ENCODE results near the gene HELB. TPM values are rescaled to one million over a fixed set of nuclear protein-coding genes. Genes with fewer than 3 reads are reported as not detected.

HELB gene
- total and polyA plus RNA-seq, 8 donors: 3.8 to 7.7 (median 6.2) TPM

DNA sequence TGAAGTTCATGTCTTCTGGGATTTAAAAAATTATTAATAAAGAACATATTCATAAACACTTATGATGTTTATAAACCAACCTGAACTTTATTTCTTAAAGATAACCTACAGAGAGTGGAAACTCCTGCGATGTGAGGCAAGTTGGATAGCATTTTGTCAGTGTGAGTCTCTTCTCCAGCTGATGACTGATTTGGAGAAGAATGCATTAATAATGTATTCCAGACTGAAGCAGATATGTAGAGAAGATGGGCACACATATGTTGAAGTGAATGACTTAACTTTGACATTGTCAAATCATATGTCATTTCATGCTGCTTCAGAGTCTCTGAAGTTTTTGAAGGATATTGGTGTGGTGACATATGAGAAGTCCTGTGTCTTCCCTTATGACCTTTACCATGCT lies 7.3 kb downstream of the HELB start:
- TF ChIP-seq, protein P1, sequence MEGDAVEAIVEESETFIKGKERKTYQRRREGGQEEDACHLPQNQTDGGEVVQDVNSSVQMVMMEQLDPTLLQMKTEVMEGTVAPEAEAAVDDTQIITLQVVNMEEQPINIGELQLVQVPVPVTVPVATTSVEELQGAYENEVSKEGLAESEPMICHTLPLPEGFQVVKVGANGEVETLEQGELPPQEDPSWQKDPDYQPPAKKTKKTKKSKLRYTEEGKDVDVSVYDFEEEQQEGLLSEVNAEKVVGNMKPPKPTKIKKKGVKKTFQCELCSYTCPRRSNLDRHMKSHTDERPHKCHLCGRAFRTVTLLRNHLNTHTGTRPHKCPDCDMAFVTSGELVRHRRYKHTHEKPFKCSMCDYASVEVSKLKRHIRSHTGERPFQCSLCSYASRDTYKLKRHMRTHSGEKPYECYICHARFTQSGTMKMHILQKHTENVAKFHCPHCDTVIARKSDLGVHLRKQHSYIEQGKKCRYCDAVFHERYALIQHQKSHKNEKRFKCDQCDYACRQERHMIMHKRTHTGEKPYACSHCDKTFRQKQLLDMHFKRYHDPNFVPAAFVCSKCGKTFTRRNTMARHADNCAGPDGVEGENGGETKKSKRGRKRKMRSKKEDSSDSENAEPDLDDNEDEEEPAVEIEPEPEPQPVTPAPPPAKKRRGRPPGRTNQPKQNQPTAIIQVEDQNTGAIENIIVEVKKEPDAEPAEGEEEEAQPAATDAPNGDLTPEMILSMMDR (IDR thresholded peaks at IDR 0.05): no peak
- H3K9me3 ChIP-seq: no peaks in the 10 kb centered on the region
- peaks cover 0 to 27% of the 10 kb centered on the region in 2 donors for H3K36me3 ChIP-seq
- intact Hi-C loops (cut with DNase I): no loop called here
- DNase-seq (no peak), ATAC-seq (no peak)
- no peaks in the 10 kb centered on the region for H3K27me3 ChIP-seq
- no peak overlapping the region for H3K4me3 ChIP-seq
- H3K4me1 ChIP-seq: peaks cover 0 to under 1% of the 10 kb centered on the region in 2 donors
- no peak overlapping the region for H3K27ac ChIP-seq

DNA sequence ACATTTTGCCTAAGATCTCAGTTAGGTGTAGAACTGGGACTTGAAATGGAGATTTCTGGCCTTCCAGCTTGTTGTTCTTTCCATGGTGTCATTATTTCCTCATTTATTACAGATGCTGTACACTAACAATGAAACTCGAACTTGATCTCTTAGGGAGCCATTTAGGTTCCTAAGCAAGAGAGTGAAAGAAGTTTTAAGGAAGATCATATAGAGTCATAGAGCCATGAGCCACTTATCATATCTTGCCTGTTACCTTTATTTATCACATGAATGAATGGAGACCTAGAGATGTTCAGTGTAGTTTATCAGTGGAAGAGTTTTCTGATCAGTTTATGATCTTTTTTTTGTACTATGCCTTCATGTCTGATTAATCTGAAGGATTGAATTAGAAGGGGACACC lies 9.9 kb downstream of the HELB start:
- no peaks in the 10 kb centered on the region for H3K27me3 ChIP-seq
- H3K9me3 ChIP-seq: no peaks in the 10 kb centered on the region
- TF ChIP-seq, protein P1 (IDR thresholded peaks at IDR 0.05): no peak
- intact Hi-C loops (cut with DNase I): no loop called here
- no peak overlapping the region for H3K27ac ChIP-seq
- H3K36me3 ChIP-seq: peaks cover 0 to 27% of the 10 kb centered on the region in 2 donors
- DNase-seq (no peak), ATAC-seq (no peak)
- H3K4me1 ChIP-seq: no peaks in the 10 kb centered on the region
- no peak overlapping the region for H3K4me3 ChIP-seq

DNA sequence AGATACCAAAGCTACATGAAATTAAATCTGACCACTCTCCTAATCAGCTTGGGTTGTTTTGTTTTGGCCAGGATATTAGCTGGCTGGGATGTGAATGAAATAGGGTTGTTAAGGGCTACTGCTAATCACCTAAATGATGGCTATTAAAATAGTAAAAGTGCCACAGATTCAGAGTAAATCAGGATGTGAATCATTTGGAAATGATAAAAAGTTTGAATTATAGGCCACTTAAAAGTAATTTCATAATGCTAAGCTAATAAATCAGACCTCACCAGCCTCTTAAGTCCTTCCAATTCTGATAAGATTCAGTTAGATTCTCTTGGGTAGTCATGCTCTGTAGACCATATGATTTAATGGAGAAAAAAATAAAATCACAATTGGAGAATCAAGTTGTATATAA lies 12.0 kb downstream of the HELB start:
- Histone ChIP-seq H3K36me3 (peaks cover 0 to 22% of the 10 kb centered on the region in 2 donors), H3K4me3 (no peak overlapping the region), H3K4me1 (no peaks in the 10 kb centered on the region), H3K27ac (no peak overlapping the region), H3K9me3 (no peaks in the 10 kb centered on the region), H3K27me3 (no peaks in the 10 kb centered on the region)
- DNase-seq (no peak), ATAC-seq (no peak)
- TF ChIP-seq, protein P1 (IDR thresholded peaks at IDR 0.05): no peak
- intact Hi-C loops (cut with DNase I): no loop called here

GRCh38 chr12:66319266-66319954 lies 17.1 kb downstream of the HELB start:
- no peak overlapping the region for H3K4me3 ChIP-seq
- no peaks in the 10 kb centered on the region for H3K9me3 ChIP-seq
- DNase-seq (no peak), ATAC-seq (no peak)
- no peaks in the 10 kb centered on the region for H3K27me3 ChIP-seq
- H3K4me1 ChIP-seq: peaks cover 0 to 3% of the 10 kb centered on the region in 2 donors
- intact Hi-C loops (cut with DNase I): no loop called here
- H3K36me3 ChIP-seq: no peaks in the 10 kb centered on the region
- H3K27ac ChIP-seq: no peak overlapping the region
- TF ChIP-seq, protein P1 (IDR thresholded peaks at IDR 0.05): no peak

DNA sequence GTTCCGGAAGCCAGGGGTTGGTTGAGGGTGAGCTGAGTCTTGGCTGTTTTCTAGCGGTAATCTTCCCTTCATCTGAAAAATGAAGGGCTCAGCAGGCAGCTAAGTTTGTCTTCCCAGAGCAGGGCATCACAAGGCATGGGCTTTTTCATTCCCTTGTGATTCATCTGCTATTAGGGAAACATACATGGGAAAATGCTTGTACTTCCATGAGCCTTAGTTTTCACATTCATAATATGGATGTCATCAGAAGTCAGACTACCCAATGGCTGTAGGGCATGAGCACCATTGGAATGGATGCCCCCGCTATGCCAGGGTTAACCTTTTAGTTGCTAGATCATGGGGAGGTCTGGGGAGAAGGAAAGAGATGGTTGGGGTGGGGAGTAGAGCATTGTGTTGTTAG lies 18.7 kb downstream of the HELB start:
- no peak for ATAC-seq
- intact Hi-C loops (cut with DNase I): no loop called here

More for the DNA sequence above, 18.7 kb downstream of the HELB start:
- Histone ChIP-seq H3K4me3 (no peak overlapping the region), H3K27me3 (no peaks in the 10 kb centered on the region), H3K36me3 (peaks cover 0 to 6% of the 10 kb centered on the region in 2 donors), H3K27ac (peak overlapping the region in 1 of 2 donors; percentile 28), H3K9me3 (no peaks in the 10 kb centered on the region), H3K4me1 (peaks cover 0 to 3% of the 10 kb centered on the region in 2 donors)
- no peak for DNase-seq
- TF ChIP-seq, protein P1 (IDR thresholded peaks at IDR 0.05): no peak

All from left lung (tissue), 10 donors.